HG03520 (cell line): Measurements from ENCODE around the gene RPS6KA5.
"Not testable (repeated sequence)": the region's sequence is repeated elsewhere in the genome, so short reads cannot be mapped to it uniquely, and the experiment has no call there.

Experiments
- ATAC-seq: cut with Tn5 transposase; IDR thresholded peaks from one replicate; pipeline ENCODE4 v1.9.1; 2021; ENCODE audit warnings: mild to moderate bottlenecking, moderate library complexity; ENCODE audit not compliant: unreplicated experiment

The RPS6KA5 gene

GRCh38 chr14:90941706-90942105 lies 118.7 kb downstream of the RPS6KA5 start:
- ATAC-seq = no peak

DNA sequence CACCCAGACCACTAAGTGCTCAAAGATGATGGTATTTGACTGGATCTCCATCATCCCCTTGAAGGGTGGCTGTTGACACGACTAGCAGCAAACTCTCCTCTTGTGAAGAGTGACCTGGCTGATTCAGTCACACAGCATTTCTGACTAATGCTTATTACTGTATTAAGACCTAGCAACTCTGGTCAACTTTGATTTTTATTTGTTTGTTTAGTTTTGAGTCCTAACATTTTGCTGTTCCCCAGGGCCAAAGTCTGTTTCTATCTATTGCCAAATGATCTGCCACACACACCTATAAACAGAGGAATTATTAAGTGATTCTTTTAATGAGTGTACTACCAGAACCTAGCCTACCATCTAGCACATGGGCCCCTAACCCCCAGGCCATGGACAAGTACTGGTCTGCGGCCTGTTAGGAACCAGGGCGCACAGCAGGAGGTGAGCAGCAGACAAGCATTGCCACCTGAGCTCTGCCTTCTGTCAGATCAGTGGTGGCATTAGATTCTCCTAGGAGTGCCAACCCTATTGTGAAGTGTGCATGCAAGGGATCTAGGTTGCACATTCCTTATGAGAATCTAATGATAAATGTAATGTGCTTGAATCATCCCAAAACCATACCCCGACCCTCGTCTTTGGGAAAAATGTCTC lies 120.0 kb downstream of the RPS6KA5 start:
- no peak for ATAC-seq

GRCh38 chr14:90939252-90939795 lies 121.1 kb downstream of the RPS6KA5 start:
- not testable (repeated sequence) for ATAC-seq

DNA sequence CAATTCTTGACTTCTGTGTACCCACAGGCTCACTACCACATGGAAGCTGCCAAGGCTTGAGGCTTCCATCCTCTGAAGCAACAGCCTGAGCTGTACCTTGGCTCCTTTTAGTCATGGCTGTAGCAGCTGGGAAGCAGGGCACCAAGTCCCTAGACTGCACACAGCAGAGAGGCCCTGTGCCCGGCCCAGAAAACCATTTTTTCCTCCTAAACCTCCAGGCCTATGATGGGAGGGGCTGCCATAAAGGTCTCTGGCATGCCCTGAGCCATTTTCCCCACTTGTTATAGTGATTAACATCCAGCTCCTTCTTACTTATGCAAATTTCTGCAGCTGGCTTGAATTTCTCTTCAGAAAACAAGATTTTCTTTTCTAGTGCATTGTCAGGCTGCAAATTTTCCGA lies 121.8 kb downstream of the RPS6KA5 start:
- no peak for ATAC-seq

- no peak for ATAC-seq
These were observed 123.5 kb downstream of the RPS6KA5 start for GRCh38 chr14:90936757-90937440.

GRCh38 chr14:90924621-90925340 lies 135.7 kb downstream of the RPS6KA5 start:
- ATAC-seq = no peak

GRCh38 chr14:90922141-90922540 lies 138.3 kb downstream of the RPS6KA5 start:
- ATAC-seq = no peak

DNA sequence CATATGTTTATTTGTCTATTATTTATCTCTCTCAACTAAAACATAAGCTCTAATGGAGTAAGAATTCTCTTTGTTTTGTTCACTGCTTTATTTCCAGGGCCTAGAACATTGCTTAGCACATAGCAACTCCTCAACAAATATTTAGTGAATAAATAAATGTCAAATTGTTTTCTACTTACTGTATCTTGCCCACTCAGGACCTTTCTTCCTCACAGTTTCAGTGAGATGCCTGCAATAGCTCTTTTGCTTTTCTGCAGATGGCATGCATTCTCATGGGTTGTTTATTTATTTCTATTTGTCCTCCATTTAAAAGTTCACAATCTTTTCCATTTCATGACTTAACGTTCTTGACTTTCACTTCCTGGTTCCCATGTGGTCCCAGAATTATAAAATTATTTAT lies 149.3 kb downstream of the RPS6KA5 start:
- ATAC-seq = no peak

- no peak for ATAC-seq
These were observed 153.3 kb downstream of the RPS6KA5 start for GRCh38 chr14:90907178-90907577.

GRCh38 chr14:90905531-90905930 lies 154.9 kb downstream of the RPS6KA5 start:
- peak; percentile 90 for ATAC-seq

DNA sequence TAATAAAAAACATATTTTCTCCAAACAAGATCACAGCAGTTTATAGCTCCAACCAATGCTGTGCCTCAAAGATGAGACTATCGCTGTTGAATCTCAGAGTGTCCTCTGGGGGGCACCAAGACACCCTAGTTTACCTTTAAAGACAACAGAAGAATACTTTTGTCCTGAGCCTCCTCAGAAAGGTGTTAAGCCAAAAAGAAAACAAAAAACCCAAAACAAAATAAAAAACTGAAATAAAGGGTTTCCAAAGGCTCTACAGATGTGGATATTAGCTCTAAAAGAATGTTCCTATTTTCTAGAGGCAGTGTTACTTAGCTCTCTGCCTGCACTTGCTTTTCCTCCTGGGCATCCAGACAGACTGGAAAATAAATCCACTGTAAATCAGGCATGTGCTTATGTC lies 157.3 kb downstream of the RPS6KA5 start:
- ATAC-seq = peak; percentile 49

DNA sequence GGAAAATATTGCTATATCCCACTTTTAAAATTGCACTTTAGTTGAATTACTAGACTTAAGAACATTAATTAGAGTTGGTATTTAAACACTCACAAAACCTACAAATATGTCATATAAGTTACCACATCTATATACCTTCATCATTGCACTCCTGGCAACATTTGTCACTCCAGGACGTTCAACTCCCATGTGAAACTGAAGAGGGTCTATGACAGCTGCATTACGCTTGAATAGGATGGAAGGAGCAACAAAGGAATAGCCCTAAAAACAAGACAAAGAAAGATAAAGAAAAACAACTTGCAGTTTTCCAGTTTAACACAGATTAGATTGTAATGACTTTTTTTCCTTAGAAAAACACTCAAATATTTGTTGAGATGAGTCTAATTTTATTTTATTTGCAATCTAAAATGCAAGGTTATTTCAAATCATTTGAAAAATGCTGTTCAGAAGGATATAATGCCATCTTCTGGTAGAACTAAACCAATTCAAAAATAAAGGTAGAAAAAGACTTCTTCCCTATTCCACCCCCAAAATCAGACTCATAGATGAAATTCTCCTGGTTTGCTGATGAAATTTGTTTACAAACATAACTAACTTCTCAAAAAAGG lies 159.9 kb downstream of the RPS6KA5 start:
- no peak for ATAC-seq

GRCh38 chr14:90897022-90897421 lies 163.4 kb downstream of the RPS6KA5 start:
- ATAC-seq = no peak

DNA sequence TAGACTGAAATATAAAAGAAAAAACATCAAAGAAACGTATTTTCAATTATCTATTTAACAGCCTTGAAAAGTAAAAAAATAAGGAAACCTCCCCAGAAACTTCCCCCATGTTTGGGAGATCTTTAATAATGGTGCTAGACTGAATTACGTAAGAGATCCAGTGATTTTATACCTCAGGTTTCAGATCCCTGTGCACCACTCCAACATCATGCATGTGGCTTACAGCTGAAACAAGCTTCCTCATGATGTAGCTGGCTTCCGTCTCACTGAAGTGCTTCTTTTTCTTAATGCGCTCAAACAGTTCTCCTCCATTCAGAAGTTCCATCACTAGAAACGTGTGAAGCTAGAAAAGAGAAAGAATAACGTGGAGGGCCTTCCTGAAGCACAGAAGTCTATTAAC lies 166.2 kb downstream of the RPS6KA5 start:
- no peak for ATAC-seq

DNA sequence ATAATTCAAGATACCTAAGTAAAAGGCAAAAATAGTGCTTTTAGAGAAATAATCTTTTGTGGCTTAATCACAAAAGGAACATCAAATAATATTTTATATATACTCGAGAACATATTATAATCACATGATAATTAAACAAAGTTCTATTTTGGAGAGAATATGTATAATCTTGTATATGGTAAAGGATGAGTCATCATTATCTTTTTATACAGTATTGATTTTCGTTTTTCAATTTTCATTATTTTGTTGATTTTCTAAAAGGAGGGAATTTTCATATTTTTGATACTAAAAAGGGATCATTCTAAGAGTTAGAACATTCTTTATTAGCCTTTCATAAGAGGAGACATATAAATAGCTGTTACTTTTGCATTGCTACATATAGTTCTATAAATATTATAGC lies 166.9 kb downstream of the RPS6KA5 start:
- ATAC-seq = no peak

GRCh38 chr14:90892970-90893369 lies 167.5 kb downstream of the RPS6KA5 start:
- ATAC-seq = no peak

DNA sequence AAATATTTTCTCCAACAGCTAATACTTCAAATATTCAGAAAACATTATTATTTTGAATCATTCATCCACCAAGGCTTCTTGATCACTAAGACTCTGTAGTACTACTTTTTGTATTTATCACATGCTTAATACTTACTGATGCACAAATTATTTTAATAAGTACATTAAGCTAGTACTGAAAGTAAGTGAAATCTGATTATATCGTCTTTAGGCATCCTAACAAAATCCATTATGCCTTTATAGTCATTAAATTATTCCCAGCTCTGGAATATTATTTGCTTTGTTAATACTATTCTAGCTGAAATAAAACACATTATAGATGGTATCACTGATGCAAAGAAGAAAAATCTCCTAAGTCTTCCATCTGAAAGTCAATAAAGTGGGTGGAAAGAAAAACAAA lies 169.1 kb downstream of the RPS6KA5 start:
- ATAC-seq = no peak

GRCh38 chr14:90890322-90891020 lies 170.0 kb downstream of the RPS6KA5 start:
- no peak for ATAC-seq

- ATAC-seq = no peak
These were observed 174.1 kb downstream of the RPS6KA5 start for GRCh38 chr14:90886297-90886815.

- no peak for ATAC-seq
These were observed 176.7 kb downstream of the RPS6KA5 start for GRCh38 chr14:90883782-90884181.

DNA sequence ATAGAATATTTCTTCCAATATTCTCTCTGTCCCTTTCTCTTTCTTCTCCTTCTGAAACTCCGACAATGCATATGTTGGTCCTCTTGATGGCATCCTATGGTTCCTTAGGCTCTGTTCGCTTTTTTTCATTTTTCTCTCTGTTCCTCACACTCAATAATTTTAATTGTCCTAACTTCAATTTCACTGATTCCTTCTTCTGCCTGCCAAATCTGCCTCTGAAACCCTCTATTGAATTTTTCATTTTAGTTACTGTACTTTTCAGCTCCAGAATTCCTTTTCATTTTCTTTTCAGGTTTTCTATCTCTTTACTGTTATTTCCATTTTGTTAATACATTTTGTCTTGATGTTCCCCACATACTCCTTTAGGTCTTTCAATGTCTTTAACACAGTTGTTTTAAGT lies 177.2 kb downstream of the RPS6KA5 start:
- no peak for ATAC-seq
